Breast epithelium (tissue), 3 donors: ENCODE data around the gene EPHA6.

Source experiments
- POLR2A ChIP-seq: fragments of 450-650 bp; IDR thresholded peaks from one replicate; pipeline ENCODE4 v1.6.1; 2016; ENCODE audit warnings: antibody characterized with exemption, mild to moderate bottlenecking, moderate library complexity
- POLR2AphosphoS5 ChIP-seq, 3 donors: sonication (generic); formaldehyde crosslinking; IDR thresholded peaks; one replicate each; pipeline ENCODE4 v1.6.1; 2017; ENCODE audit warnings: antibody characterized with exemption in 3 of 3
- TF ChIP-seq, protein P1 (sequence below), 3 donors: fragments of 450-650 bp; IDR thresholded peaks; one replicate each; pipeline ENCODE4 v1.5.1; 2016 to 2017; ENCODE audit warnings: antibody characterized with exemption in 3 of 3, mild to moderate bottlenecking in 3 of 3, moderate library complexity in 3 of 3

DNA sequence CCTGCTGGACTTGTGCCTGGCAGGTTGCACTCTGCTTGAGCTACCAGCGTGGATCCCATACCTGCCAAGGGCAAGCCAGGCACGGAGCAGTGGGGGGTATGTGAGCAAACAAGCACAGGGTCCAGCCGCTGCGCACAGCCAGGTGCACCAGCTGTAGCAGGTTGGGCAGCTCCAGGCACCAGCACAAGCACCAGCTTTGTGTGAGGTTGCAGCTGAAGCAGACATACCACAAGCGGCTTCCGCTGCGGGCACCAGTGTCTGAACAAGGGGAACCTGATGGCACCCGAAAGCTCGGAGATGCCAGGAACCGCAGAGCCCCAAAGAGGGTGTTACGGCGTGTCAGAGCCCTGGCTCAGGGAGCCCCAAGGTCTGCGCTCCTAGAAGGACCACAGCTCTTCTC, 477.5 kb downstream of the EPHA6 start:
- TF ChIP-seq POLR2A: no peak
- TF ChIP-seq, protein P1, sequence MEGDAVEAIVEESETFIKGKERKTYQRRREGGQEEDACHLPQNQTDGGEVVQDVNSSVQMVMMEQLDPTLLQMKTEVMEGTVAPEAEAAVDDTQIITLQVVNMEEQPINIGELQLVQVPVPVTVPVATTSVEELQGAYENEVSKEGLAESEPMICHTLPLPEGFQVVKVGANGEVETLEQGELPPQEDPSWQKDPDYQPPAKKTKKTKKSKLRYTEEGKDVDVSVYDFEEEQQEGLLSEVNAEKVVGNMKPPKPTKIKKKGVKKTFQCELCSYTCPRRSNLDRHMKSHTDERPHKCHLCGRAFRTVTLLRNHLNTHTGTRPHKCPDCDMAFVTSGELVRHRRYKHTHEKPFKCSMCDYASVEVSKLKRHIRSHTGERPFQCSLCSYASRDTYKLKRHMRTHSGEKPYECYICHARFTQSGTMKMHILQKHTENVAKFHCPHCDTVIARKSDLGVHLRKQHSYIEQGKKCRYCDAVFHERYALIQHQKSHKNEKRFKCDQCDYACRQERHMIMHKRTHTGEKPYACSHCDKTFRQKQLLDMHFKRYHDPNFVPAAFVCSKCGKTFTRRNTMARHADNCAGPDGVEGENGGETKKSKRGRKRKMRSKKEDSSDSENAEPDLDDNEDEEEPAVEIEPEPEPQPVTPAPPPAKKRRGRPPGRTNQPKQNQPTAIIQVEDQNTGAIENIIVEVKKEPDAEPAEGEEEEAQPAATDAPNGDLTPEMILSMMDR (IDR thresholded peaks at IDR 0.05): no peak
- TF ChIP-seq POLR2AphosphoS5 (IDR thresholded peaks at IDR 0.05): no peak
